NCI-H146 treated with DMSO at 0.1 percent for 48 hours (cell line): ENCODE data around the gene LGALS4.
"Not testable (repeated sequence)": the region's sequence is repeated elsewhere in the genome, so short reads cannot be mapped to it uniquely, and the experiment has no call there.

Source experiments
- DNase-seq: peaks from one replicate; lab custom pipeline; 2025; ENCODE audit not compliant: unreplicated experiment; lab: John Stamatoyannopoulos, UW

Gene LGALS4

GRCh38 chr19:38812841-38813320, at the start of gene LGALS4:
Gene LGALS4, minus strand, starts transcription at chr19:38812945. Its CDS starts 59 bp downstream, at chr19:38812886.
- DNase-seq: no peak

GRCh38 chr19:38861368-38861767, 48.6 kb upstream of the LGALS4 start:
- DNase-seq: no peak

GRCh38 chr19:38859631-38860204, 47.0 kb upstream of the LGALS4 start:
- DNase-seq: not testable (repeated sequence)

GRCh38 chr19:38856813-38857212, 44.1 kb upstream of the LGALS4 start:
- no peak for DNase-seq

GRCh38 chr19:38855751-38856150, 43.0 kb upstream of the LGALS4 start:
- DNase-seq: not testable (repeated sequence)

DNA sequence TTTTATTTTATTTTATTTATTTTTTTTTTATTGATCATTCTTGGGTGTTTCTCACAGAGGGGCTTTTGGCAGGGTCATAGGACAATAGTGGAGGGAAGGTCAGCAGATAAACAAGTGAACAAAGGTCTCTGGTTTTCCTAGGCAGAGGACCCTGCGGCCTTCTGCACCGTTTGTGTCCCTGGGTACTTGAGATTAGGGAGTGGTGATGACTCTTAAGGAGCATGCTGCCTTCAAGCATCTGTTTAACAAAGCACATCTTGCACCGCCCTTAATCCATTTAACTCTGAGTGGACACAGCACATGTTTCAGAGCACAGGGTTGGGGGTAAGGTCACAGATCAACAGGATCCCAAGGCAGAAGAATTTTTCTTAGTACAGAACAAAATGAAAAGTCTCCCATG, 42.2 kb upstream of the LGALS4 start:
- not testable (repeated sequence) for DNase-seq

GRCh38 chr19:38853214-38853613, 40.5 kb upstream of the LGALS4 start:
- DNase-seq: no peak

DNA sequence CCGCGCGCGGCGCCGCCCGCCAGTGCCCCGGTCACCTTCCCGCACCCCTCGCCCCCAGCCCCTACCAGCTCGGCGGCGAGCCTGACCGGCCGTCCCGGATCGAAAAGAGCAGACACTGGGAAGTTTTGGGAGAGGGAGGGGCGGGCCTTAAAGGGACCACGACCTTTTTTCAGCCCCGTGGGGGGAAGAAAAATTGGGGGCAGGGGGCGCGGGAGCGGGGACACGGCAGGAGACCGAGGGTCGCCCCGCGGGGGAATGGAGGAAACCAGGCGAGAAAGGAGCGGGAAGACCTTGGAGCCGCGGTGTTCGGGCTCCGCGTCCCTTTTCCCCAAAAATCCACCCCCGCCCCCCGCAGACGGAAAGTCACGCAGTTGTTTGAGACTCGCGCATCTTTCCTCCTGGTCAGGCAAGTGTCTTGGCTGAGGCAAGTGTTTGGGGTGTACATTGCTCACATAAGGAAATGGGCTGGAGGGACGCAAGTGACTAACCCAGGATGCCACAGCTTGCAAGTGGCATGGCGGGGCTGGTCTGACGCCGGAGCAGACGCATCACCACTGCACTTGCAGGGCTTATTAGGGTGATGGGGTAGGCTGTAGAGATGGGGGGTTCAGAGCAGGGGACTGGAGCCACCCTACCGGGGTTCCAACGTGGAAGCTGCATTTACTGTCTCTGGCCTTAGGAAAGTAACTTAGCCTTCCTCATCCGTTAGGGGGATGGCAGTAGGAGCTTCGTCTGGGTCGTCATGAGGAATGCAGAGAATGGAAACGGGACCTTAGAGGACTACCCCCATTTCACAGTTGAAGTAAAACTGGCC, 39.7 kb upstream of the LGALS4 start:
- DNase-seq: no peak

DNA sequence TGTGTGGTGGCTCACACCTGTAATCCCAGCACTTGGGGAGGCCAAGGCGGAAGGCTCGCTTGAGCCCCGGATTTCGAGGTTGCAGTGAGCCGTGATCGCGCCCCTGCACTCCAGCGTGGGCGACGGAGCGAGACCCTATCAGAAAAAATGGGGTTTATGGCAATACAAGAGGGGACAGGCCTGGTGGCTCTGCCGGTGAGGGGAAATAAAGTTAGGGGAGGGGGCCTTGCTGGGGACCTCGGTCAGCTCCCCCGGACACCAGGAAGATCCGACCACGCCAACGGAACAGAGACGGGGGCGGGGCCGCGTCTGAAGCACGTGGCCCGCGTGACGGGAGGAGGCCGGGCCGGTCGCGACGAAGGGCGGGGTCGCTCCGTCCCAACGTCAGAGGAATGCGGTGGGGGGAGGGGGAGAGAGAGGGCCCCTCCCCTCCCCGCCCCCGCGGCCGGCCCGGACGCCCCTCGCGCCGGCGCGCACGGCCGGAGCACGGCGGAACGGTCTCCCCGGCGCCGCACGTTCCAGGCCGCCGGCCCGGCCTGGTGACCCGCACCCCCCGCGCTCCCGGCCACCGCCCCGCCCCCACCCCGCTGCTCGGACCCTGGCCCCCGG, 39.0 kb upstream of the LGALS4 start:
- DNase-seq: peak; percentile 77

GRCh38 chr19:38850976-38851621, 38.4 kb upstream of the LGALS4 start:
- DNase-seq: peak; percentile 68

DNA sequence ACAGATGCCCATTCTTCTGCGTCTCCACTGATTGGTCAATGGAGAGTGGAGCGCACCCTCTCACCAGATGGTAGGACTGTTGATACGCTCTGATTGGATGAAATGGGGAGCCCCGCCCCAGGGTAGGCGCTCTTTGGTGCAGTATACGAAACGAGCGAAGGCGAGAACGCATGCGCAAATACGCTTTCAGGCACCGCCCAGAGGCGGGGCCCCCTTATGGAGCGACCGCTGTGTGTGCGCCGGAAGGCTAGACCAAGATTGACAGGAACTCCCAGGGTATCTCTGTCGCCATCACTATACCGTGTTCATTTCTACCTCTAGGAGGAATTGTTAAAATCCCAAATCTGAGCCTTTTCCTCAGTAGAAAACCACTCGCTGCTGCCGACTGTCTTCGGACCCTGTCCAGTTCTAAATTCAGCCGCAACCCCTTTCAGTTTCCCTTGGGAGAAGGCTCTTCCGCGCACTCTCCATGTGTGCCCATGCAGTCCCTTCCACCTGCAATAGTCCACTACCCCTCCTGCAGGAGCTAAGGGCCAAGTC, 37.8 kb upstream of the LGALS4 start:
- DNase-seq: no peak

- peak; percentile 100 for DNase-seq
Observed at GRCh38 chr19:38849860-38850435, 37.2 kb upstream of the LGALS4 start, which contains the start of gene HNRNPL. Gene HNRNPL, minus strand, starts transcription at chr19:38849986. Its CDS starts 20 bp downstream, at chr19:38849966.

GRCh38 chr19:38849147-38849859, 36.6 kb upstream of the LGALS4 start:
- peak; percentile 92 for DNase-seq

- no peak for DNase-seq
Observed at GRCh38 chr19:38848299-38849146, 35.8 kb upstream of the LGALS4 start.

GRCh38 chr19:38846097-38846496, 33.4 kb upstream of the LGALS4 start:
- DNase-seq: no peak

DNA sequence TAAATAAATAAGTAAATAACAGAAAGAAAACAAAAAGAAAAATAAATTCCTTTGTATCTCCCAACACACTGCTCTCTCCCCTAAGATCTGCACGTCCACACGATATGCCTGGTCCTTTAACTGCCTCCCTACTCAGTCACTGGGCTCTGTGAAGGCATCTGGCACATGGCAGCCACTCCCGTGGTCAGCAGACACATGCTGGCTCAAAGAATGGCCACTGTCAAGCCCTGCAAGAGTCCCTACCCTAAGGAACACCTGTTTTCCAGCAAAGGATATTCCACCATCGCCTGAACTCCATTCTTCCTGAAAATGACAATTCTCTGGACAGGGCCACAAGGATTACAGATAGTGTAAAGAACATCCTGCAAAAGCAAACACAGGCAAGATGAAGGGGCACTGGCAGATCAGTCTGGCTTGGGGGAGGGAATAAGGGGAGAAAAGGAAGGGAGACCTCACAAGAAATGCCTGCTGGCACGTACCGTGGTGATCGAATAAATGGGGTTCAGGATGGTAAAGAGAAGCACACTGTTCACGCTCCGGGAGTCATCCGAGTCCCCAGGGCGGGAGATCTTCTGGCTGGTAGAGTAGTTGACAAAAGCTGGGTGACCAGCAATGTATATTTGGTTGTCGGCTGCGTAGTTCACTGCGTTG, 32.8 kb upstream of the LGALS4 start:
- DNase-seq: no peak

GRCh38 chr19:38844093-38844686, 31.4 kb upstream of the LGALS4 start:
- no peak for DNase-seq

DNA sequence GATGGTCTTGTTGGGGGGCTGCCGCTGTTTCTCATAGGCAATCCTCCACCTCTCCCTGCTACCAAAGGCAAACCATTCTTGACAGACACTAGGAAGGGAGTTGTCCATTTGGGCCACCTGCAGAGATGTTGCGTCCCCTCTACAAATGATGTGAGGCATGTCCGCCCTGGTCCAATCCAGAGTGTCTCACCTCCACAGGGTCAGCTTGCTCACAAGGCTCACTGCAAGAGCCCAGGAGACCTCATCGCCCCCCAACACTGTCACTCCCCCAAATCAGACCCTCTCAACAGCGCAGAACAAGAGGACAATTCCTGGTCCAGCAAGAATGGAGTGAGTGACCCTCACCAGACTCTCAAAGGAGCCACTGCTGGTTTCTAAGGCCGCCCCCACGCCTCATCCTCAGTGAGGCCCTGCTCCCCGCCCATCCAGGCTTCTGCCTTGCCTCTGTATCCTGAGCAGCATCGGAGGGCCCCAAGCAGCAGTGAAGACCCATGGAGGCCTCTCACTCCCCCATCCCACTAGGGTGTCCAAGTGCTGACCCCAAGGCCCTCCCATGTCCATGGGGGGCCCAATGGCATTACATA, 30.5 kb upstream of the LGALS4 start:
- DNase-seq: no peak
